Measurements from ENCODE around the gene NT5C.
A peak's percentile ranks its signal among the peaks of the same experiment; 100 is the strongest.

NT5C gene

GRCh38 chr17:75105126-75106080, 26.1 kb downstream of the NT5C start (continued):
- TF ChIP-seq ZNF398 (tag by site-specific recombination; IDR thresholded peaks at IDR 0.05) (peak; percentile 63), ZNF785 (tag by site-specific recombination; IDR thresholded peaks at IDR 0.05) (no peak), TRIM28 (IDR thresholded peaks at IDR 0.05; ENCODE audit: borderline replicate concordance, low read length) (peak; percentile 96), ZNF2 (tag by site-specific recombination; IDR thresholded peaks at IDR 0.05) (peak; percentile 89), SCRT1 (tag by site-specific recombination; IDR thresholded peaks at IDR 0.05; ENCODE audit: borderline replicate concordance) (peak; percentile 98), ZNF394 (tag by site-specific recombination; IDR thresholded peaks at IDR 0.05; ENCODE audit: borderline replicate concordance) (peak; percentile 45; the same call in 1 of the 2 replicates), ZBTB6 (tag by site-specific recombination; IDR thresholded peaks at IDR 0.05) (peak; percentile 88; the same call in 1 of the 2 replicates), KLF10 (tag by site-specific recombination; IDR thresholded peaks at IDR 0.05) (peak; percentile 81), ZSCAN30 (tag by site-specific recombination; IDR thresholded peaks at IDR 0.05) (peak; percentile 89; the same call in 1 of the 2 replicates), ZSCAN4 (tag by site-specific recombination; IDR thresholded peaks at IDR 0.05) (peak; percentile 45; the same call in 1 of the 2 replicates), TCF7L2 (IDR thresholded peaks at IDR 0.05; ENCODE audit: borderline replicate concordance, low read depth, low read length) (peak; percentile 87), ZNF146 (tag by site-specific recombination; IDR thresholded peaks at IDR 0.05) (peak; percentile 47; the same call in 1 of the 2 replicates), PRDM10 (tag by site-specific recombination; IDR thresholded peaks at IDR 0.05) (peak; percentile 88), ZNF10 (tag by site-specific recombination; IDR thresholded peaks at IDR 0.05) (peak; percentile 99), ZFP3 (tag by site-specific recombination; IDR thresholded peaks at IDR 0.05; ENCODE audit: low read depth) (peak; percentile 16; the same call in 1 of the 2 replicates), ZNF138 (tag by site-specific recombination; IDR thresholded peaks at IDR 0.05; ENCODE audit: borderline replicate concordance) (no peak), ZNF747 (tag by site-specific recombination; IDR thresholded peaks at IDR 0.05) (no peak), ZSCAN23 (tag by site-specific recombination; IDR thresholded peaks at IDR 0.05) (peak; percentile 80; the same call in 1 of the 2 replicates), KLF16 (tag by site-specific recombination; IDR thresholded peaks at IDR 0.05) (peak; percentile 26; the same call in 1 of the 2 replicates), CTCF (tag by site-specific recombination; IDR thresholded peaks at IDR 0.05) (peak; percentile 68; the same call in 1 of the 2 replicates), ZBTB48 (tag by site-specific recombination; IDR thresholded peaks at IDR 0.05) (peak; percentile 75), ZNF335 (tag by site-specific recombination; conservative IDR thresholded peaks at IDR 0.05) (peak; percentile 85; the same call in 1 of the 2 replicates), ZNF660 (tag by site-specific recombination; IDR thresholded peaks at IDR 0.05) (no peak; the same call in 1 of the 2 replicates), ZSCAN18 (tag by site-specific recombination; IDR thresholded peaks at IDR 0.05) (no peak), OVOL3 (tag by site-specific recombination; IDR thresholded peaks at IDR 0.05) (peak; percentile 86; the same call in 1 of the 2 replicates), HOXD13 (CRISPR knock-in tag; IDR thresholded peaks at IDR 0.05; ENCODE audit: borderline replicate concordance) (no peak), ZNF341 (tag by site-specific recombination; IDR thresholded peaks at IDR 0.05; ENCODE audit: low read depth) (peak; percentile 45), ZNF174 (tag by site-specific recombination; IDR thresholded peaks at IDR 0.05) (no peak)

Data from HEK293 (cell line).